GM12892 (cell line): ENCODE measurements around the gene CACNA1B.

Experiments used
- DNase-seq: peaks from one replicate; pipeline ENCODE4 v3.0.0; 2011; ENCODE audit not compliant: insufficient read length
- FAIRE-seq: peaks from 2 replicates; lab custom pipeline; 2011; peaks lifted over from hg19 to GRCh38; lab: Jason Lieb, UNC
- POLR2A ChIP-seq: IDR thresholded peaks from 2 replicates; pipeline ENCODE4 v1.6.1; 2011; ENCODE audit warnings: low read depth, low read length, control low read depth
- POLR2AphosphoS5 ChIP-seq: IDR thresholded peaks from 2 replicates; pipeline ENCODE4 v1.6.1; 2011; ENCODE audit warnings: low read depth, low read length, control low read depth
- TAF1 ChIP-seq: IDR thresholded peaks from 2 replicates; pipeline ENCODE4 v1.6.1; 2011; ENCODE audit warnings: low read depth, mild to moderate bottlenecking, control low read depth, low read length, borderline replicate concordance

Gene CACNA1B

GRCh38 chr9:137951107-137951506, 73.5 kb downstream of the CACNA1B start:
- FAIRE-seq, result no peak
- TF ChIP-seq TAF1 (no peak), POLR2A (no peak), POLR2AphosphoS5 (no peak)
- DNase-seq, result no peak

GRCh38 chr9:137951597-137952490, 74.3 kb downstream of the CACNA1B start:
- no peak for TF ChIP-seq TAF1
- TF ChIP-seq POLR2A, result no peak

GRCh38 chr9:137952976-137953666, 75.5 kb downstream of the CACNA1B start:
- TF ChIP-seq TAF1 (no peak), POLR2AphosphoS5 (no peak), POLR2A (no peak)
- FAIRE-seq (no peak), DNase-seq (no peak)

More at GRCh38 chr9:137951597-137952490, 74.3 kb downstream of the CACNA1B start:
- FAIRE-seq (no peak), DNase-seq (no peak)

- no peak for FAIRE-seq
- TF ChIP-seq POLR2A, result no peak
- no peak for TF ChIP-seq TAF1
- TF ChIP-seq POLR2AphosphoS5, result no peak
- no peak for DNase-seq
Measured at GRCh38 chr9:137953683-137954438, 76.3 kb downstream of the CACNA1B start.

- TF ChIP-seq POLR2A (no peak), TAF1 (no peak), POLR2AphosphoS5 (no peak)
- no peak for DNase-seq
- FAIRE-seq, result no peak
Measured at GRCh38 chr9:137955224-137955570, 77.6 kb downstream of the CACNA1B start.

GRCh38 chr9:137955586-137955985, 78.0 kb downstream of the CACNA1B start:
- DNase-seq (no peak), FAIRE-seq (no peak)
- no peak for TF ChIP-seq POLR2AphosphoS5
- no peak for TF ChIP-seq POLR2A
- no peak for TF ChIP-seq TAF1

- FAIRE-seq (no peak), DNase-seq (no peak)
- TF ChIP-seq POLR2AphosphoS5 (no peak), TAF1 (no peak), POLR2A (no peak)
Measured at GRCh38 chr9:137956039-137956438, 78.5 kb downstream of the CACNA1B start.

- FAIRE-seq (no peak), DNase-seq (no peak)
- TF ChIP-seq TAF1 (no peak), POLR2AphosphoS5 (no peak), POLR2A (no peak)
Measured at GRCh38 chr9:137956688-137957385, 79.3 kb downstream of the CACNA1B start.

GRCh38 chr9:137959641-137960411, 82.2 kb downstream of the CACNA1B start:
- no peak for FAIRE-seq

GRCh38 chr9:137960496-137960895, 82.9 kb downstream of the CACNA1B start:
- no peak for DNase-seq
- FAIRE-seq, result no peak
- TF ChIP-seq POLR2A (no peak), TAF1 (no peak), POLR2AphosphoS5 (no peak)

More at GRCh38 chr9:137959641-137960411, 82.2 kb downstream of the CACNA1B start:
- TF ChIP-seq TAF1 (no peak), POLR2AphosphoS5 (no peak), POLR2A (no peak)
- no peak for DNase-seq
